ENCODE results near the gene AXDND1.

AXDND1 gene

DNA sequence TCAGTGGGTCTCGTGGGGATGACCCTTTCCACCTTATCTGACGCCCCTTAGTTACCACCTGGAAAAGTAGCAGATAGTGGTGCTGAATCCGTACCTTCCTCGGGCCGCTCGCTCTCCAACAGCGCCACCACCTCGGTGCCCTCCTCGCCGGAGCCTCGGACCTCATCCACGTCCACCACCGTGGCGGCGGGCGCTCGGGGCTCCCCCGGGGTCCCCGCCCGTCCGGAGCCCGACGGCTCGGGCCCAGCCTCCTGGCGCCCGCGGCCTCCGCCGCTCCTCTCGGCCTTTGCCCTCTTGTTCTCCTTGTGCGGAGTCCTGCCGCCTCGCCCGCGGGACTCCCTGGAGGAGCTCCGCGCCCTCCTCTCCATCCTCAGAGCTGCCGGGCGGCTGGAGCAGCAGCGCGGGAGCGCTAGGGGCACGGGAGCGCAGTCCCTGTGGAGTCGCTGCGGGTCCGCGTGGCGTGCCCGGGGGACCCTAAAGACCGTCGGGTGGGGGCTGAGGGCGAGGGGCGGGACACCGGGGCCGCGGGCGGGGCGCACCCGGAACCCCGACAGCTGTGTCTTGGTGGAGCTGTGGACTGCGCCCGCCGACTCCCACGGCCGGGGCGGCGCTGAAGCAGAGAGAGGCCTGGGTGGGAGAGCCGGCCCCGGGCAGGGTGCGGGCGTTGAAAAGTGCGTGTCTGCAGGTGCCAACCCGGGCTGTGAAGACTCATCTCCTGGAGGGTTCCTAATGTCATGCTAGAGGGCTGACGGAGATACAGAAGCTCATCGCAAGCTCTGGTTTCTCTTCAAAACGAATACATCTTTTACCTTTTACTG lies 209.9 kb downstream of the AXDND1 start, which contains the start of gene NPHS2:
NPHS2 (minus strand) TSS at position 452 of the 818 bp plus-strand sequence; CDS start at position 368, 84 bp downstream.
- DNase-seq (ENCODE audit: low read depth), result no peak

DNA sequence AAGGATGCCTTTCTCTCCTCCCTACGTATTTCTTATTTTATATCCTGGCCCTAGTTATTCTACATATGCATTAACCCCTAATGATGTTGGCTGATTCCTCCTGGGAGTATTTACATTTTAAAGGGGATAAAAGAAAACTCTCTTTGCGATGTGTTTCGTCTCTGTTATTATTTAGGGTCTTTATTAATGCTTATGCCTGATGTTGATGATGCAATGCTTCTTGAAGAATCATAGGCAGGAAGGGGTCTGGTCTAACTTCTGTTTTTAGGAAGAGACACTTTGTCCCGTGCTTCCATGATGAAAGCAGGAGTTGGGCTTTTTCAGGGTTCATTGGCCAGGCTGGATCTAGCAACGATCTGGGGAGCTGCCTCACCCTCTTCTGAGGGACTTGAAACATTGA lies 210.7 kb downstream of the AXDND1 start:
- DNase-seq (ENCODE audit: low read depth), result no peak

DNA sequence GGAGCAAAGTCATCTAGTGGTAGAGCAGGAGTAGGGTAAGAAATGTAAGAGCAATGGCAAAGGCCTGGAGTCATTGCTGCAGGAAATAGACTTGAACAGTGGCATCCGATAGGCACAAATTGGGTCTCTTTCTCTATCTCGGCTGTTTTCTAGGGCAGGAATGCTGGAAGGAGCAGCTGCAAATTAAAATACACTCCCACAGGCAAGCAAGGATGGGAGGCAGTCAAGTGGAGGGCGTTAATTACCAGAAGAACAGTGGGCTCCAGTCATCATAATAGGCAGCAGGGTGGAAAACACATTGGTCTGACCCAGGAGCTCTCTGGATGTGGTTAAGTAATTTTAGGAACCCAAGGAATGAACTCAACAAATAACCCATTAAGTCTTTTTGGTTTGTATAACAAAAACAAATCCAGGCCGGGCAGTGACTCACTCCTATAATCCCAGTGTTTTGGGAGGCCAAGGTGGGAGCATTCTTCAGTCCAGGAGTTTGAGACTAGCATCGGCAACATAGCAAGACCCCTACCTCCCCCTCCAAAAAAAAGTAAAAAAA lies 218.1 kb downstream of the AXDND1 start:
- no peak for DNase-seq (ENCODE audit: low read depth)

DNA sequence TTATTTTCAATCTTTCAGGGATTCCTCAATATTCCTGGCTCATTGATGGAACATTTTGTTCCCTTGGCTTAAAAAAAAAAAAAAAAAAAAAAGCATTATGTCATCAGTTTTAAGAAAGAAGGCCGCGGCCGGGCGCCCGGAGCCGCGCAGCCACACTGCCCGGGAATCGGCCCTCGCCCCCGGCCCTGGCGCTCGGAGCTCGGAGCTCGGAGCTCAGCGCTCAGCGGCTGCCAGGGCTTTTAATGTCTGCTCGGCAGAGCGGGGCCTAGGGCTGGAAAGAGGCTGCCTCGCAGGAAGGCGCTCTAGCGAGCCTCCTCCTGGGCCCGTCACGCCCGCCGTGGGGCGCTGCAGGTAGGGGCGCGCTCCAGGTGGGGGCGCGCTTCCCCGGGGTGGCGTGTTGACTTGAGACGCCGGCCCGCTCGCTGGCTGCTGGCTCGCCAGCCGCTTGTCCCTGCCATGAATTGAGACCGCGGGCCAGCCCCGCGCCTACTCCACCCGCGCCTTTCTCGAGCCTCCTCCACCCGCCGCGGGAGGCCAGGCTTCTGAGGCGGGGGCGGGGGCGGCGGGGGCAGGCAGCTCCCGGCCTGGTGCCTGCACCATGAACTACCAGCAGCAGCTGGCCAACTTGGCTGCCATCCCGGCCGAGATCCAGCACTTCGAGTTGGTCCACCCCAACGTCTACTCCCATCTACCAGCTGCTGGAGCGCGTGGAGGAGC lies 220.5 kb downstream of the AXDND1 start:
- DNase-seq (ENCODE audit: low read depth), result no peak

DNA sequence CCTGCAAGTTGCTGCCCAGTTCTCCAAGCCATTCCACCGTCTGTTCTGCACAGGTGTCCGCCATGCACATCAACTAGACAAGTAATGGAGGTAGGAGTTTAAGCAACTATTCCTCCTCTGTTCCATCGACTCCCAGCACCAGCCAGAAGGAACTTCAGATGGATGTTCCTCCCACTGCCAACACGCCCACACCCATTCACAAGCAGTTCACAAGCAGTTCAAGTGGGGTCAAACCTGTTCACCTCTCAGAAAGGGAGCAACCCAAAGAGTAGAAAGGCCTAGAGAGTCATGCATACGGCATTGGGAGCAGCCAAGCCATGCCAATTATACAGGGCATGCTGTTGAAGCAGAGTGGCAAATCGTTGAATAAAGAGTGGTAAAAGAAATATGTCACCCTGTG lies 221.6 kb downstream of the AXDND1 start:
- no peak for DNase-seq (ENCODE audit: low read depth)

DNA sequence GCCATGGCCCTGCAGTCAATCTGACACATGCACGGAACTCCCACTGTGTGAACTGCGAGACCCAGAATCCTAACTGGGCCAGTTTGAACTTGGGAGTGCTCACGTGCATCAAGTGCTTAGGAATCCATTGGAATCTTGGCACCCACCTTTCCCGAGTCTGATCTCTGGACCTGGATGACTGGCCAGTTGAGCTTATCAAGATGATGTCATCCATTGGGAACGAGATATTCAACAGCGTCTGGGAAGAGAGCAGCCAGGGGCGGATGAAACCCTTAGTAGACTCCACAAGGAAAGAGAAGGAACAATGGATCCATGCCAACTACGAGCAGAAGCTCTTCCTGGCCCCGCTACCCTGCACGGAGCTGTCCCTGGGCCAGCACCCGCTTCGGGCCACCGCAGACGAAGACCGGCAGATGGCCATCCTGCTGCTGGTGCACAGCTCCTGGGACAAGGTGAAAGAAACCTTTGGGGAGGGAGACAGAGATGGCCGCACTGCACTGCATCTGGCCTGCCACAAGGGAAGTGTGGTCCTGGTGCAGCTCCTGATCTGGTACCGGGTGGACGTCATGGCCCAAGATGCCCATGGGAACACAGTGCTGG lies 222.8 kb downstream of the AXDND1 start:
- DNase-seq (ENCODE audit: low read depth), result no peak

DNA sequence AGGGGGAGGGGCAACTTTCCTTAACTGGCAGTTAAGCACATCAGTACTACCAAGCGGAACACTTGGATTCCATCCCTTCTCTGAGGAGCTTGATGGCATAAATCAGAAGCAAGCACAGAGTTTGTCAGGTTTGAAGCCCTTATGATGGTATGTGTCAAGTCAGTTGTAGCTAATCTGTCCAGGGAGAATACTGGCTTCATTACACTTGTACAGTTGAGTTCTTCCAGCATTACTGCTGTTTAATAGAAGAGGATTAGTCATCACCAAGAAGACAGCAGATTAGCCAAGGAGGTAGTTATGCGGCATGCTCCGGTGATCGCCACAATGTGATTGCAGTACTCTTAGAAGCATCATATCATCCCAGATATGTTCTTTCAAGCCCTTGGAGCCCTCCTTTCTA lies 223.7 kb downstream of the AXDND1 start:
- DNase-seq (ENCODE audit: low read depth), result no peak

DNA sequence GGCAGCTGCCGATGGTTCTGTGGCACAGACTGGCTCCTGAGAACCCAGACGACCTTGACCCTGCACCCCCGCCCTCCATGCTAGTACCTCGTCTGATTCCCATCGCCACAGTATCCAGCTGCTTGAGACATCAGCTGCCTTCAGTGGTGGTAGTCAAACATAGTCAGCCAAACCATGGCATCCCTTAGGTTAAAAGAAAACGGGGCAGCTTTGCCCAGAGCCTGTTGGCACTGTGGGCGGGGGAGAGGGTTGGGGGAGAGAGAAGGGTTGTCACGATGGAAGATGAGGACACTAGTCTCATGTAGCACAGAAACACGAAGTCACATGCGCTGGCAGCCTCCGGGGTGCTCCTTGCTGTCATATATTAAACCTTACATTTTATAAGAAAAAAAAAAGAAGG lies 224.9 kb downstream of the AXDND1 start:
- no peak for DNase-seq (ENCODE audit: low read depth)

DNA sequence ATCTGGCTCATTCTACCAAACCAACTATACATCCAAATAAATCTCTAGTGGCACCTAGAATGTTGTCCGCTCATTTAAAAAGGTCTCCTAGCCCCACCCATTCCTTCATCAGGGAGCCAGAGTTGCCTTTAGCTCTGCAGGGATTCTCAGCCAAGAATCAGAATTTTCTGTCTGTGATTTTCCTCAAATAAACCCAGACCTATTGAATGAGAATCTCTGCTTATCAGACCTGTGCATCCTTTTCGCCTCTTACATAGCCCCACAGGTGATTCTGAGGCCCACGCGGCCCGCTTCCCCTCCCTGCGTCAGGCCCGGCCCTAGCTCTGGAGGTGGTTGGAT lies 225.5 kb downstream of the AXDND1 start:
- DNase-seq (ENCODE audit: low read depth), result no peak

DNA sequence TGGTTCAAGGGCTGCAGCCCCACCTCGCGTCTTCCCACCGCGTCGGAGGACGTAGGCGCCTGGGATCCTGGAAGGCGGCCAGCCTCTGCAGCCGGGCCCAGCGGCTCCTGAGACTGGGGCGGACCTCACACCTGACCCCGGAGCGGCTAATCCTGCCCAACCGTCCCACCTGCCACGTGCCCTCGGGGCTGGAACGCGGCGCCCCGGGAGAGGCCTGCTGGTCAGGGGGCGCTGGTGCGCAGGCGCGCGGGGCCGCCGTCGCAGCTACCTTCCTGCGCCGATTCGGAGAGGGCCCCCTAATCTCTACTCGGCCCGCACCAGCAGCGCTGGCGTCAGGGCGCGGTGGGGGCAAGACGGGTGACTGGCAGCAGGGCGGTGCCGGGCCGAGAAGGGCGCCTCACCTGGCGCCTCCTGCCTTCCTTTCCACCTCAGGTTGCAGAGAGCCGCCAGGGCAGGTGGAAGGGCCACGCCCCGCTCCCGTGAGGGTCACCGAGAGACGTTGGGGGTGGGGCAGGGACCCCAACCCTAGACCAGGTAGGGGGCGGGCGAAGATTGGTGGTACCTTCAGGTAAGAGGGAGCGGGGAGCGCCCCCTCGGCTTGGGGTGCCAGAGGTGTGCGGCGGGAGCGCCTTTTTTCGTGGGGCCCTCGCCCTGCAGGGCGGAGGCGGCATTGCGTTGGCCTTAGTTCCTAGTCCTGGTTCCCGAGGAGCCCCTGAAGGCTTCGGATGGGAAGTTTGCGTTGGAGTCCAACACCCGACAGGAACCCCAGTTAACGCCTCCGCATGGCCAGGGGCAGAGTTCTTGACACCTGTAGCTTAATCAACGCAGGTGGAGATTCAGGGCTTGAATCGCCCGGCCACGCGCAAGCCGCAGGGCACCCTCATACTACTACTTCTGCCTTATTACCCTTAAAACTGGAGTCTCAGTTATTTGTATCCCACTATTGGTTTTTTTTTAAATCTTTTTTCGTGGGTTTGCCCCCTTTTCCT lies 226.1 kb downstream of the AXDND1 start, which contains the start of gene TDRD5:
TDRD5 (plus strand) TSS at position 241 of the 989 bp plus-strand sequence. CDS start 784 bp downstream, outside the sequence.
- DNase-seq (ENCODE audit: low read depth), result no peak

DNA sequence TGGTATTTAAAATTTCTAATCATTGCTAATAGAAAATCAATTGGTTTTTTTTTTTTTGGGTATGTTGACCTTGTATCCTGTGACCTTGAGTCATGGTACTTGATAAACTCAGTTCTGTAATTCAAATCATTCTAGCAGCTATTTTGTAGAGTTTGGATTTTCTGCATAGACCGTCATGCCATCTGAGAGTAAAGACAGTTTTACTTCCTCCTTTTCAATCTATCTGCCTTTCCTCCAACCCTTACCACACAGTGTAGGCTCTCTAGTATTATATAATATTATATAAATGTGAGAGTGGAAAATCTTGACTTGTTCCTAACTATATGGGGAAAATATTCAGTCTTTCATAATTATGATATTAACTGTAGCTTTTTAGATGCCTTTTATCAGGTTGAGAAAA lies 232.9 kb downstream of the AXDND1 start:
- no peak for DNase-seq (ENCODE audit: low read depth)

DNA sequence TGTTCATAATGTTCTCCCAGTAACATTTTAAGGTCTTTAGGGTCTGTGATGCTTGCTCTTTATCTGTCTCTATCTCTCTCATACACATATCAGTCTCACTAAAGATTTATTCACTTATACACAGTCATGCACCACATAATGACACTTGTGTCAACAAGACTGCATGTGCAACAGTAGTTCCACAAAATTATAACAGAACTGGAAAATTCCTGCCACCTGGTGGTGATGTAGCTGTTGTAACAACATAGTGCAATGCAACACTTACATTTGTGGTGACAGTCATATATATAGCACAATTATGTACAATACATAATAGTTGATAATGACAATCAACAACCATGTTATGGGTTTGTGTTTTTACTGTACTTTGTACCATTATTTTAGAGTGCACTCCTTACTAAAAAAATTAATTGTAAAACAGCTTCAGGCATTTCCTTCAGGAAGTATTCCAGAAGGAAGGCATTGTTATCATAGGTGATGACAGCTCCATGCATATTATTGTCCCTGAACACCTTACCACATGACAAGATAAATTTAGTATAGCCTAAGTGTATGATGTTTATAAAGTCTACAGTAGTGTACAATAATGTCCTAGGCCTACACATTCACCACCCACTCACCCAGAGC lies 234.0 kb downstream of the AXDND1 start:
- DNase-seq (ENCODE audit: low read depth), result peak; percentile 4

DNA sequence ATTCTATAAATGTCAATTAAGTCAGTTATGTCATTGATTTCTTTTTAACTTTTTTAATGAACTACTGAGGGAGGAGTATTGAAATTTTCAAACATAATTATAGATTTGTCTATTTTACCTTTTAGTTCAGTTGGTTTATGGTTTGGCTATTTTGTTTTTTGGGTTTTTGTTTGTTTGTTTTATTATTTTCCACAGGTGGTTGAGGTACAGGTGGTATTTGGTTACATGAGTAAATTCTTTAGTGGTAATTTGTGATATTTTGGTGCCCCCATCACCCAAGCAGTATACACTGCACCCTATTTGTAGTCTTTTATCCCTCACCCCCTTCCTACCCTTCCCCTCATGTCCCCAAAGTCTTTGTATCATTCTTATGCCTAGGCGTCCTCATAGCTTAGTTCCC lies 235.3 kb downstream of the AXDND1 start:
- DNase-seq (ENCODE audit: low read depth), result no peak

Measured in CMK (cell line).